GM18873 (cell line): Measurements from ENCODE around the gene RPL3.
"Not testable (repeated sequence)": the region's sequence is repeated elsewhere in the genome, so short reads cannot be mapped to it uniquely, and the experiment has no call there.

Source experiments
- ATAC-seq: cut with Tn5 transposase; IDR thresholded peaks from one replicate; pipeline ENCODE4 v1.9.1; 2021; ENCODE audit warnings: mild to moderate bottlenecking, moderate library complexity, moderate number of reproducible peaks; ENCODE audit not compliant: unreplicated experiment, low FRiP score

The RPL3 gene

DNA sequence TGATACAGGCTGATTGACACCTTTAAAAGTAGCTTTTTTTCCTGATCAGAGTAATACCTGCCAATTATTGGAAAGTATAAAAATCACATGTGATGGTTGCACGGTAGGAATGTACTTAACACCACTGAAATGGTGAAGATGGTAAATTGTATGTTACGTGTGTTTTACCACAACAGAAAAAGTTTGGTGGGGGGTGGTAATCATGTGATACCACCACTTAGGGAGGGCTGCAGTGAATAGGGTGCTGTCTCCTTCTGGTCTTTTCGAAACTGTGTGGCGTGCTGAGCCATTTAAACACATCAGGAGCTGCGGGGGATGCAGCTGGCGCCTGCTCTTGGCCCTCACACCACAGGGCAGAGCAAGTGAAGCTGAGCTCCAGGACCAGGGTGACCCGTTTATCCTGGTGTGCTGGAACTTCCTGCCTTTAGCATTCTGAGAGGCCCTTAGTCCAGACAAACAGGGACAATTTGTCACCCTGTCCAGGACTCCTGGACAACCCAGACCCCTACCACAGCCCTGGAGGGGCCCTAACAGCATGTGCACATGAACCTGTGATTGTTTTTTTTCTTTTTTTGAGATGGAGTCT, 33.0 kb upstream of the RPL3 start:
- ATAC-seq, result no peak

DNA sequence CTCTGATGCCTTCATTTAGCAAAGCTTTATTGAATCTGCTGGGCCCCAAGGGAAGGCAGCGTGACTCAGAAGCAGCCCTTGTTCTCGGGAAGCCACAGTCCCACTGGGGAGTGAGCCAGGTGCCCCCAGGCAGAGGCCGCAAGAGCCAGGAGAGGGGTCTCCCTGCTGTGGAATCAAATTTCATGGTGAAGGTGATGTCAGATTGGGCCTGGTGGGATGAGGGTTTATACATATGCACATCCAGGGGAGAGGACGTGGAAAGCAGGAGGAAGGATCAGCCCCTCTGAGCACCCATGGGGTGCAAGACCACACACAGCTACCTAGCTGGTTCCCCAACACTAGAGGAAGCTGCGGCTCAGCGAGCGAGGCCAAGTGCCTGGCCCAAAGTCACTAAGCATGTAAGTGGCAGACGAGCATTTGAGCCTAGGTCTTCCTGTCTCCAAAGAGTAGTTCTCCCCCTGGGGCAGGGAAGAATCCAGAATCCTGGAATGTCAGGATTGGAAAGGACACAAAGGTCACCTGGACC, 32.3 kb upstream of the RPL3 start:
- ATAC-seq, result no peak

DNA sequence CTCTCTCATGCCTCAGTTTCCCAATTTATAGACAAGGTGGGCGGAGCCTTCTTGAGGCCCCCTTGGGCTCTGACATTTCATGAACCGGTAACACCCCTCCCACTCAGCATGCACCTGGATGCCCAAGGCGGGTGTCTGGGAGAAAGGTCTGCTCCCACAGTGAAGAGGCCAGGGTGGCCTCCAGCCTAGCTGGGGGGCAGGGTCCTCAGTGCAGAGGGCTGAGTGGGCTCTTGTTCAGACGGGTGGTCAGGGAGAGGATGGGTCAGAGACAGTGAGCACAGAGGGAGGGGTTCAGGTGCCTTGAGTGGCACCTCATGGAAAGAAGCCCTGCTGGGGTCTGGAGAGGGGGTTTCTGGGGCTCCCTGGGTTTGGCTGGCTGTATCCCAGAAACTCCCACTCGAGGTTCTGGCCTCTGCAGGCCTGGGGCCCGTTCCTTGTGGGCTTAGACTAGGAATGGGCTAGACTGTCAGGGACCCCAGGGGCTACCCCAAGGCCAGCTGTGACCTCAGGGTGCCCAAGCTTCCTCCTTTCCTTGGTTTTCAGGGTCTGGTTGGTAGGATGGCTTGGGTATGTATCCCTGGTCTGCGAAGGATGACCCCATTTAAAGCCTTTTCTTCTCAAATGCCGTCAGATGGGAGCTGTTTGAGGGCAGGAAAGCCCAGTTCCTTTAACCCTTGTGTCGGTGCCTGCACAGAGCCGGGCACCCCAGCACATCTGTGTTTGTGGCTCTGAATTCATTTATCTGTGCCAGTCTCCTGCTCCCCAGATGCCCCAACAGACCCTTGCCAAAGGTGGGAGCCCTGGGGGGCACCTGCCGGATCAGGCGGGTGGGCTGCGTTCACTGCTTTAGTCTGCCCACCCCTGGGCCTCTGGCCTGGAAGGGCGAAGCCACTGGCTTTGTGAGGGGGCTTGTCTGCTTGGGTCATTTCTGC, 31.6 kb upstream of the RPL3 start:
- ATAC-seq, result no peak

DNA sequence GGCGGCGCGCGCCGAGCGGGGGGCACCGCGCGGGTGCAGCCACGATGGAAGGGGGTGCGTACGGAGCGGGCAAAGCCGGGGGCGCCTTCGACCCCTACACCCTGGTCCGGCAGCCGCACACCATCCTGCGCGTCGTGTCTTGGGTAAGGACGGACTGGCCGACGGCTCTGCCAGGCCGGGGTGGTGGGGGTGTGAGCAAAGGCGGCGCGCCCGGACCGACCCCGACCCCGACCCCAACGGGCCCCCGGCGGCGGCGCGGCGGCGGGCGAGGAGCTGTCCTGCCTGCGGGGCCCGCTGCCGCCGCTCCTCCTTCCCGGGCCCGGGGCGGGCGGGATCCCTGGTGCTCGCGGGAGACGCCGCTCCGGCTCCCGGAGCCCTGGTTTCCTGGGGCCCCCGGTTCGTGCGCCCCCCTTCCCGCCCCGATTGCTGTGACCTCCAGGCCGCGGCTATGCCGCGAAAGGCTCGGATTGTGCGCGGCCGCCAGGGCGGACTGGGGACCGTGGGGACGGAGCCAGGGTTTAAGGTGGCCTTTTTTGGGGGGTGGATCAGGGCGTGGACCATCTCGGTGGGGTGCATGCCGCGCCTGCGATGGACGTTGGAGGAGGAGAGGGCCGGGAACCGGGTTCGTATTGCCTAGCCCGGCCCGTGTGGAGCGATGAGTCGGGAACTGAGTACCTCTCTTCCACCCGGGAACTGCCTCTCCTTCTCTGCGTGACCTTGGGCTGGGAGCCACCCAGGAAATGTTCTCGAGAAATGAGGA, 30.7 kb upstream of the RPL3 start, which contains the start of gene SYNGR1:
TSS of gene SYNGR1 (plus strand) at position 25 of the 760 bp plus-strand sequence. CDS start at position 45, 20 bp downstream.
- ATAC-seq, result no peak

DNA sequence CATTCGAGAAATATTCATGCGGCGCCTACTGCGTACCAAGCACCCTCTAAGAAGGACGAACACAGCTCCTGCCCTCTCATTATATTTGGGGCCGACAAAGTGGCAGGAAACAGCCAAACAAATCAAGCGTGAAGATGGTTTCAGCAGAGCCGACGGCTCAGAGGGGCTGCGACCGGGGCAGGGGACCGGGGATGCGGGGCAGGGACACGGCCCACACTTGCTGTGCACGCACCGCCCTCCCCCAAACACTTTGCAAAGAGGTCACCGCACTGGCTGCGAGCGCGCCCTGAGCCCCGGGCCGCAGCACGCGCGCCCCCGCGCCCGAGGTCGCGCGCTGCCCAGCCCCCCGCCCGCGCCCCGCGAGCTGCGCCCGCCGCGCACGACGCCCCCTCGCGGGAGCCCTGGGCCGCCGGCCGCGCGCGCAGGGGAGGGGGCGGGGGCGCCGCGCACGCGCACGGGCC, 30.1 kb upstream of the RPL3 start:
- ATAC-seq, result no peak

DNA sequence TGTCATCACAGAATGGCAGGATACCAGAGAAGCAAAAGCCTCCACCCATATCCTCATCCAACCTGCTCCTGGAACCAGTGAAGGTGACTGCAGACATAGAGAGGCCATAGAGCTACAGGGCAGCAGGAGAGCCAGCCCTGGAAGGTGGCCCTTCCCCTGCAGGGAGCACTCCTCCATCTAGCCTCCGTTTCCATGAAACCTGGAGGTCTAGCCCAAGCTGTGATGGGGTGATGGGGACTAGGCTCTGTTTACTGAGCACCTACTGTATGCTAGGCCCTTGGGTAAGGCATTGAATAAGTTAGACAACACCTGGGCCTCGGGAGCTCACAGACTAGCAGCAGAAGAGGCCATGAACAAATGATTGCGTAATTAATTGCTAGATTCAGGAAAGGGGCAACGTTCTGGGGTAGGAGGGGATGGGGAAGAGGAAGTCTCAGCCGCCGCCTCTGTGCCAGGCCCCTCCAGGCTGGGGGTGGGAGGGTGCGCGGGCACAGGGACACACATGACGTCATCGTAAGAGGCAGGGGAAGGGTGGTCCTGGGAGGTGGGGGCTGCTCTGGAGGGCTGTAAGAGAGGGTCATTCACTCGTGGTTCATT, 29.6 kb upstream of the RPL3 start:
- no peak for ATAC-seq

DNA sequence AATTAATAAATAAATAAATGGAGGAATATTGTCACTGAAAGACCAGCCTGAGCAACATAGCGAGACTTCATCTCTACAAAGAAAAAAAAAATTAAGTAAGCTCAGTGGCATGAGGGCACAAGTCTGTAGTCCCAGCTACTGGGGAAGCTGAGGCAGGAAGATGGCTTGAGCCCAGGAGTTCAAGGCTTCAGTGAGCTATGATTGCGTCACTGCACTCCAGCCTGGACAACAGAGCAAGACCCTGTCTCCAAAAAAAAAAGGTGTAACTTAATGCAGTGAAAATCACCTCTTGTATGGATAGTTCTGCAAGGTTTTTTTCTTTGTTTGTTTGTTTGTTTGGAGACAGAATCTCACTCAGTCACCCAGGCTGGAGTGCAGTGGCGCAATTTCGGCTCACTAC, 25.8 kb upstream of the RPL3 start:
- ATAC-seq, result no peak

DNA sequence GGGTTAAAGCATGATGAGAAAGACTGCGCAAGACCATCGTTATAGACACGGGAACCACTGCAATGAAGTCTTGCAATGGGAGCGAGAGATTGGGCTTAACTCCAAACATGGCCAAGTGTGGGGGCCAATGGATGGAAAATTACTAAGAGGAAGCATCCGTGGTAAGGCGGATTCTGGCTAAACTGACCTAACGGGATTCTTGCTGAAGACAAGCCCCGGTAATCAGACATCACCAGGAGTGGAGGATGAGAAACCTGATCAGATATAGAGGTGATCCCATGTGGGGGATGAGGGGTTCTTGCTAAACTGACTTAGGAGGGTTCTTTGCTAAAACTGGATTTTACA, 24.6 kb upstream of the RPL3 start:
- ATAC-seq, result no peak

DNA sequence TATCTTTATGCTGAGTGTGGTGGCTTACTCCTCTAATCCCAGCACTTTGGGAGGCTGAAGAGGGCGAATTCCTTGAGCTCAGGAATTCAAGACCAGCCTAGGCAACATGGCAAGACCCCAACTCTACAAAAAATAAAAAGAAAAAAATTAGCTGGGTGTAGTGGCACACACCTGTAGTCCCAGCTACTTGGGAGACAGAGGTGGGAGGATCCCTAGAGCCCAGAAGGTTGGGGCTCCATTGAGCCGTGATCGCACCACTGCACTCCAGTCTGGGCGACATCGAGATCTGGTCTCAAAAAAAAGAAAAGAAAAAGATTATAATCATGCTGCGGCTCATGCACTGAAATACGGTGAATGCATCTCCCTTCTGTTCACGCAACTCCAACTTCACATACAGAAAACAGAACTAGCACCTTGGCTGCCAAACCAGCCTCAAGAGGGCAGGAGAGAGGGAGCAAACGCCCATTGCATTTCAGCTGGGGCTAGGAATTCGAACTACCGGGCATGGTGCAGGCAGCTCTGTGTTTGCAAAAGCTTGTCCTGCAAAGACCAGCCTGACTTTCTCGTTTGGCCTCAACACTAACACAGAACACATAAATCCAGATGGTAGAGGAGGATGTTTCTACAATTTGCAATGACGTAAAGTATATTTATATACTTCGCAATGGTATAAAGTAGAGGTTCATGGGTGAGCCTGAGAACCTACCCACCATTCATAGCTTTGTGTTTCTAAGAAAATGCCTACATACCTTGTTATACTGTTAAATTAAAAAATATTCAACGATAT, 24.0 kb upstream of the RPL3 start:
- ATAC-seq, result no peak

DNA sequence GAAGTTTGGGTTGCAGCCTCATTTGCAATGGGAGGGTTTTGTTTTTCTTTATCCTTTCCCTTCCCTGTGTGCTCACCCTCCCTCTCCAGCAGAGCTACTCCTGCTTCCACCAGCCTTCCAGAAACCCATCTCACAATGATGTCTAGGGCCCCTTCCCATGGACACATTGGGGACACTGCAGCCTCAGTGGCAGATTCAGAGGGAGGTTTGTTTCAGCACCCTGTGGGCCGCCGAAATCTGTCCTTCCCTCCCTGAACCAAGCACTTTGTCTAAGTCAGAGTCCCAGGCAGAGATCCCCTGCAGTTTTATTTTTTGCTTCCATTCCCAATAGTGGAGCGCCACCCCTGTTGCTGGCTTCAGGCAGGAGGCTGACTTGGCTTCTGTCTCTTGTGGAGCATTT, 21.8 kb upstream of the RPL3 start:
- ATAC-seq, result no peak

DNA sequence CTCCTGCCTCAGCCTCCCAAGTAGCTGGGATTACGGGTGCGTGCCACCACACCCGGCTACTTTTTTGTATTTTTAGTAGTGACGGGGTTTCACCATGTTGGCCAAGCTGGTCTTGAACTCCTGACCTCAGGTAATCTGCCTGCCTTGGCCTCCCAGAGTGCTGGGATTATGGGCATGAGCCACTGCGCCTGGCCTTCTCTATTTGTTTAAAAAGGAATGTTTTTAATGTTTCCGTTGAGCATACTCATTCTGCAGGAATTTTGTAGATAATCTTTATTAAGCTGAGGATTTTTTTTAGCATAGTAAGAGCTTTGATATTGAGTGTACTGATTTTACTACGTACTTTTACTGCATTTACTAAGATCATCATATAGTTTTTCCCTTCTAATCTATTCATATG, 20.4 kb upstream of the RPL3 start:
- ATAC-seq, result not testable (repeated sequence)

DNA sequence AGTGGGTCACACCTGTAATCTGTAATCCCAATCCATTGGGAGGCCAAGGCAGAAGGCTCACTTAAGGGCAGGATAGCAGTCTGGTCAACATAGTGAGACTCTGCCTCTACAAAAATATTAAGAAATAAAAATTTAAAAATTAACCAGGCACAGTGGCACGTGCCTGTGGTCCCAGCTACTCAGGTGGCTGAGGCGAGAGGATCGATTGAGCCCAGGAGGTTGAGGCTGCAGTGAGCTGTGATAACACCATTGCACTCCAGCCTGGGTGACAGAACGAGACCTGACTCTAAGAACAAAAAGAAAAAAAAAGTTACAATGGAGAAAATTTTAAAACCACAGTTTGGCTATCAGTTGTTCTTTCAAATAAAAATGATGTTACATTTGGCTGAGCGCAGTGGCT, 17.0 kb upstream of the RPL3 start:
- no peak for ATAC-seq

DNA sequence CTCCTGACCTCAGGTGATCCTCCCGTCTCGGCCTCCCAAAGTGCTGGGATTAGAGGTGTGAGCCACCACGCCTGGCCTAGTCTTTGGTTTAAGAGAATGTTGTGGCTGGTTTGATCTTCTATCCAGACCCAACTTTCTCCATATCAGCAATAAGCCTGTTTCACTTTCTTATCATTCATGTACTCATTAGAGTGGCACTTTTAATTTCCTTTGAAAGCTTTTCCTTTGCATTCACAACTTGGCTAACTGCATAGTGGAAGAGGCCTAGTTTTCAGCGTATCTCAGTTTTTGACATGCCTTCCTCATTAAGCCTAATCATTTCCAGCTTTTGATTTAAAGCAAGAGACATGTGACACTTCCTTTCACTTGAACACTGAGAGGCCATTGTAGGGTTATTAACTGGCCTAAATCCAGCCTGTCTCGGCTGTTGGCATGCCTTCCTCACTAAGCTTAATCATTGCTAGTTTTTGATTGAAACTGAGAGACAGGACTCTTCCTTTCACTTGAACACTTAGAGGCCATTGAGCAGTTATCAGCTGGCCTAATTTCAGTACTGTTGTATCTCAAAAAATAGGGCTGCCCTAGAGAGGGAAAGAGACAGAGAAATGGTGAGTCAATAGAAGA, 13.1 kb upstream of the RPL3 start:
- ATAC-seq, result no peak

DNA sequence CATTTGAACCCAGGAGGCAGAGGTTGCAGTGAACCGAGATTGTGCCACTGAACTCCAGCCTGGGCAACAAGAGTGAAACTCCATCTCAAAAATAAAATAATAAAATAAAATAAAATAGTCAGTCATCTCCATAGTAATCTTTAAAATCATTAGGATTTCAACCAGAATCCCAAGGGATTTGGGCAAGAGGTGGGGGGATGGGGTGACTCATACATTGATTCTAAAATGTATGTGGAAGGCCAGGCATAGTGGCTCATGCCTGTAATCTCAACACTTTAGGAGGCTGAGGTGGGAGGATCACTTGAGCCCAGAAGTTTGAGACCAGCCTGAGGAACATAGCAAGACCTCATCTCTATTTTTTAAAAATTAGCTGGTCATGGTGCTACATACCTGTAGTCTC, 11.1 kb upstream of the RPL3 start:
- not testable (repeated sequence) for ATAC-seq

DNA sequence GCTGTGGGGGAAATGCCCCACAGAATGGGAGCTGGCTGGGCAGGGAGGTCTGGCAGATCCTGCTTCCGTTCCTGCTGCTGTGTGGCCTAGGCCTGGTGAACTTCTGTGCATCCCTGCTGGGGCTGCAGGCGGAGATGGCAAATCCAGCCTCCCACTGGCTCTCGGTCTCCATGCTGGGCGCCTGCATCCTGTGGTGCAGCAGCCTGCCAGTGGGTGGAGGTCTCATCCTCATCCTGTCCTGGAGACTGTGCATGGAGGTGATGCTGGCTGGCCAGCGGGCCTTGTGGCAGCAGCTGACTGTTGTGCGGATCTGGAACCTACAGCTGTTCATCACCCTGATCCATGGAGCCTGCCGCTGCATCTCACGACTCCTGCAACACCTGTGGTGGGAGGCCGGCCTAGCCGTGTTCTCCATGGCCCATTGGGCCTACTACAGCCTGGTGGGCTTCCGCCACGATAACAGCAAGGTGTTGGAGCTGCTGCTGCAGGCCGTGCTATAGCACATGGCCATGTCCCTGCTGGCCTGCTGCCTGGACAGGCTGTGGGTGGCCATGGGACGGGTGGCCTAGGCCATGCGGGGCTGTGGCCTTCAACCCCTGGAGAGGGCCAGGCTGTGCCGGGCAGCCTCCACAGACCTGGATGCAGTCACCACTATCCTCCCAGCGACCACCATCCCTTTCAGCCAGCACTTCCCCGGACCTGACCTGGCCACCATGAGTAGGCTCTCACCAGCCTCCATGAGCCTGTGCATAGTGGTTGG, 8.8 kb upstream of the RPL3 start:
- no peak for ATAC-seq

DNA sequence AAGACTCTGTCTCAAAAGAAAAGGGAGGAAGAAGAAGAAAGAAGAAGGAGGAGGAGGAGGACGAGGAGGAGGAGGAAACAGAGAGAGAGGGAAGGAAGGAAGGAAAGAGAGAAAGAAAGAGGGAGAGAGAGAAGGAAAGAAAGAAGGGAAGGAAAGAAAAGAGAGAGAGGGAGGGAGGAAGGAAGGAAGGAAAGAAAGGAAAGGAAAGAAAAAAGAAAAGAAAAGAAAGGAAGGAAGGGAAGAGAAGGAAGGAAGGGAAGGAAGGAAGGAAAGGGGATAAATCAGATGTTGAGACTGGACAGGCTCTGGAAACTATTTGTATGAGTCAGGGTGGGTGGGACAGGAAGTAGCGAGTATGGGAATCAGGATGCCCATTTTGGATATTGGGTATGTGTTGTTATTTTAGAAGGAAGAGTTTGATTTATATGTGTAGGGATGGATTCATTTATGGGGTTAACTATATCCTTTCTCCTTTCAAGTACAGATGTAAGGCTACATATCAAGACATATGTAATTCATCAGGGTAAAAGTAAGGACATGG, 6.0 kb upstream of the RPL3 start:
- ATAC-seq, result no peak

DNA sequence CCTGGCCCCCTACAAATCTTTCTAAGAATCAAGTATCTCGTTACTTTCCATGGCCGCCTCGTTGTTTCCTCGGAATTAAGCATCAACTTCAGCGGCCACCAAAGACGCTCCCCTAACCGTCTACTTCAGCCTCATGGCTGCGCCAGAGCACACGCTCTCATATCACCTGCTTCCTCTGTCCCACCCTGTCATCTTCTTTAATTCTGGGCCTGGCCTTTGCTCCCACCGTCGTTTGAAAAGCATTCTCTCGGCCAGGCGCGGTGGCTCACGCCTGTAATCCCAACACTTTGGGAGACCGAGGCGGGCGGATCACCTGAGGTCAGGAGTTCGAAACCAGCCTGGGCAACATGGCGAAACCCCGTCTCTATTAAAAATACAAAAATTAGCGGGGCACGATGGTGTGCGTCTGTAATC, 1.2 kb upstream of the RPL3 start:
- ATAC-seq, result not testable (repeated sequence)

DNA sequence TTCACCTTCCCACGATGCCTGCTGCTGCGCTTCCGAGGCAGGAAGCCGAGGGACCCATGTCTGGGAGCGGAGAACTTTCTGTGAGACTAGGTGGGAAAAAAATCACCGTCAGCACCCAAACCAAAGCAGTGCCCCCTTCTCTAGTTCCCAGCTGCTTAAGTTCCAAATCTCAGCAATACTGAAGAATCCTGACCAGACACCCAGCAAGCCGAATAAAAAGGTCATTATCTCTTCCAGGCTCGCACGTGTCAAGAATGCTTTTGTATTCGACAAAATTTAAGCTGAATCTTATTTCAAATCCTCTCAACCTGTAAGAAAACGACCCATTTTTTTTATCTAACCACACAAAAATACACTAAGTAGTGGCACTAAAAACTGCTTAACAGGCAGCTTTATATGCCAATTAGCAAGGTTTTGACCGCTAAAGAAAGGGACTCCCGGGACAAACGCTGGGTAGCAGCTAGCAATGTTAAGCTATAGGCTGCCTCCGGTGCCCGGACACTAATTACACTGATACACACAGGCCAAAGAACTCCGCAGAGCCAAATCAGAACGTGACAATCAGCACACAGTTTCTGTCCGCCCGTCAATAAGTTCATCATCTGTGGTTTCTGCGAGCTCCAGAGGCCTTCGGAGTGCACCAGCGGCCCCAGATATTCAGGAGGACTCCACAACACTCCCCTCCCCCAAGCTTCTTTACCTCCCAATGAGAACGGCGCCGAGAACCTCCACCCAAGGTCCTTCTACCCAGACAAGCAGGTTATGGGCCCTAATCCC, 728 bp downstream of the RPL3 start:
- no peak for ATAC-seq
